H1 (cell line): ENCODE data around the gene SHISA6. TPM values are rescaled to one million over a fixed set of nuclear protein-coding genes. Genes with fewer than 3 reads are reported as not detected.

Source experiments
- CTCF ChIA-PET: fragments of 300-600 bp; sonication (Branson Sonifier 250); formaldehyde crosslinking; loops from one replicate; lab custom pipeline; 2021; ENCODE audit not compliant: partially characterized antibody; lab: Charles Lee
- POLR2A ChIA-PET: fragments of 300-600 bp; sonication (Branson Sonifier 250); formaldehyde crosslinking; loops from one replicate; lab custom pipeline; 2021; ENCODE audit warnings: inconsistent platforms; ENCODE audit not compliant: partially characterized antibody; lab: Charles Lee
- DNase-seq, 2 experiments: peaks; one replicate each; pipeline versions ENCODE4 v3.0.0 to v3.0.0-alpha.2; 2010 to 2022; ENCODE audit warnings: low spot score in 2 of 2, low read depth in 1 of 2, mixed read lengths in 1 of 2
- FAIRE-seq: peaks from 2 replicates; lab custom pipeline; 2011; peaks lifted over from hg19 to GRCh38; lab: Jason Lieb, UNC
- H2AFZ ChIP-seq: 2 replicates; pipeline ENCODE4 v1.8.1; 2012; ENCODE audit warnings: low read length, inconsistent platforms
- H2AK5ac ChIP-seq: 2 replicates; pipeline ENCODE4 v1.6.1; 2013; ENCODE audit warnings: low read depth, low read length
- H2BK120ac ChIP-seq: replicated peaks from 2 replicates; pipeline ENCODE3; 2013; ENCODE audit warnings: low read depth, low read length, inconsistent platforms
- H2BK12ac ChIP-seq: 2 replicates; pipeline ENCODE4 v1.6.1; 2013; ENCODE audit warnings: low read depth, low read length
- H2BK15ac ChIP-seq: 2 replicates; pipeline ENCODE4 v1.6.1; 2013; ENCODE audit warnings: low read length
- H2BK20ac ChIP-seq: 2 replicates; pipeline ENCODE4 v1.6.1; 2013; ENCODE audit warnings: low read length
- H2BK5ac ChIP-seq: 2 replicates; pipeline ENCODE4 v1.6.1; 2013; ENCODE audit warnings: low read depth, low read length
- H3K14ac ChIP-seq: 2 replicates; pipeline ENCODE4 v1.6.1; 2013; ENCODE audit warnings: inconsistent platforms; ENCODE audit not compliant: insufficient read length
- H3K18ac ChIP-seq: 2 replicates; pipeline ENCODE4 v1.6.1; 2013; ENCODE audit warnings: low read length; ENCODE audit errors: extremely low read depth
- H3K23ac ChIP-seq: 2 replicates; pipeline ENCODE4 v1.6.1; 2013; ENCODE audit warnings: inconsistent platforms; ENCODE audit not compliant: insufficient read length
- H3K23me2 ChIP-seq: 2 replicates; pipeline ENCODE4 v1.6.1; 2013; ENCODE audit warnings: low read depth, low read length
- H3K27ac ChIP-seq: 2 replicates; pipeline ENCODE4 v1.6.1; 2011; ENCODE audit warnings: low read depth, low read length, inconsistent platforms
- H3K27me3 ChIP-seq, 4 experiments: replicated peaks in 1 of 4; 1 replicate in 1 of 4; 2 replicates in 3 of 4; pipeline versions ENCODE4 v1.6.1 to v1.8.1; 2011 to 2013; ENCODE audit warnings: low read length in 3 of 4, mild to moderate bottlenecking in 3 of 4, inconsistent platforms in 2 of 4, mixed read lengths in 2 of 4, moderate library complexity in 1 of 4; ENCODE audit not compliant: control insufficient read depth in 3 of 4, insufficient read depth in 3 of 4; ENCODE audit errors: extremely low read depth in 1 of 4
- H3K36me3 ChIP-seq, 4 experiments: 2 replicates each; pipeline versions ENCODE4 v1.6.1 to v1.8.1; 2011 to 2013; ENCODE audit warnings: mild to moderate bottlenecking in 4 of 4, low read length in 3 of 4, moderate library complexity in 2 of 4, control low read depth in 1 of 4, inconsistent platforms in 1 of 4; ENCODE audit not compliant: insufficient read depth in 4 of 4, control insufficient read depth in 2 of 4
- H3K4ac ChIP-seq: replicated peaks from 2 replicates; pipeline ENCODE3; 2013; ENCODE audit warnings: low read length, low read depth, mixed read lengths, inconsistent platforms; ENCODE audit not compliant: insufficient read length
- H3K4me1 ChIP-seq, 4 experiments: replicated peaks in 1 of 4; 1 replicate in 1 of 4; 2 replicates in 3 of 4; pipeline versions ENCODE4 v1.6.1 to v1.8.1; 2011 to 2013; ENCODE audit warnings: low read length in 3 of 4, inconsistent platforms in 2 of 4, mixed read lengths in 1 of 4; ENCODE audit not compliant: insufficient read depth in 4 of 4, control insufficient read depth in 3 of 4
- H3K4me2 ChIP-seq, 2 experiments: 2 replicates each; pipeline versions ENCODE4 v1.6.1 to v1.8.1; 2011 to 2013; ENCODE audit warnings: low read depth in 2 of 2, low read length in 2 of 2, control low read depth in 1 of 2, inconsistent platforms in 1 of 2, mild to moderate bottlenecking in 1 of 2; ENCODE audit not compliant: insufficient read depth in 1 of 2
- H3K4me3 ChIP-seq, 4 experiments: fragments of 200-600, 300-600 bp in 1 of 4; sonication (generic), shearing (Covaris generic), sonication (Bioruptor Twin) in 1 of 4; 2 replicates each; pipeline versions ENCODE4 v1.5.1 to v1.8.1; 2011 to 2016; ENCODE audit warnings: low read length in 4 of 4, low read depth in 3 of 4, control low read depth in 2 of 4, inconsistent platforms in 2 of 4, mild to moderate bottlenecking in 2 of 4, mixed read lengths in 1 of 4, moderate library complexity in 1 of 4; ENCODE audit not compliant: insufficient read depth in 2 of 4; ENCODE audit errors: extremely low read depth in 1 of 4
- H3K56ac ChIP-seq: replicated peaks from 2 replicates; pipeline ENCODE3; 2013; ENCODE audit warnings: low read depth, mild to moderate bottlenecking, mixed read lengths, low read length, inconsistent platforms; ENCODE audit not compliant: insufficient read length
- H3K79me1 ChIP-seq: 2 replicates; pipeline ENCODE4 v1.6.1; 2013; ENCODE audit warnings: low read depth, low read length, control low read depth
- H3K79me2 ChIP-seq, 2 experiments: 2 replicates each; pipeline versions ENCODE4 v1.6.1 to v1.8.1; 2012 to 2013; ENCODE audit warnings: low read length in 2 of 2, mild to moderate bottlenecking in 2 of 2, inconsistent platforms in 1 of 2; ENCODE audit not compliant: insufficient read depth in 2 of 2, control insufficient read depth in 1 of 2
- H3K9ac ChIP-seq, 4 experiments: replicated peaks in 1 of 4; 1 replicate in 1 of 4; 2 replicates in 3 of 4; pipeline versions ENCODE4 v1.6.1 to v1.8.1; 2011 to 2013; ENCODE audit warnings: low read depth in 3 of 4, low read length in 3 of 4, control low read depth in 2 of 4, mild to moderate bottlenecking in 2 of 4, moderate library complexity in 2 of 4, inconsistent platforms in 1 of 4; ENCODE audit errors: extremely low read depth in 1 of 4
- H3K9me3 ChIP-seq, 2 experiments: 2 replicates each; pipeline versions ENCODE4 v1.6.1 to v1.8.1; 2012 to 2013; ENCODE audit warnings: mild to moderate bottlenecking in 2 of 2, moderate library complexity in 2 of 2, control low read depth in 1 of 2, inconsistent platforms in 1 of 2, low read depth in 1 of 2, low read length in 1 of 2, mixed read lengths in 1 of 2; ENCODE audit not compliant: insufficient read depth in 2 of 2
- H4K20me1 ChIP-seq, 2 experiments: replicated peaks in 1 of 2; 2 replicates each; pipeline versions ENCODE3 to v1.8.1; 2011 to 2013; ENCODE audit warnings: inconsistent platforms in 2 of 2, low read length in 2 of 2, mild to moderate bottlenecking in 1 of 2; ENCODE audit not compliant: insufficient read depth in 2 of 2, control insufficient read depth in 1 of 2
- H4K5ac ChIP-seq: 2 replicates; pipeline ENCODE4 v1.6.1; 2013; ENCODE audit warnings: low read length, low read depth, mixed read lengths, inconsistent platforms; ENCODE audit not compliant: insufficient read length
- H4K8ac ChIP-seq: 2 replicates; pipeline ENCODE4 v1.8.0; 2013; ENCODE audit warnings: mild to moderate bottlenecking, moderate library complexity, low read length, inconsistent platforms; ENCODE audit not compliant: insufficient read depth; ENCODE audit errors: extremely low read depth
- H4K91ac ChIP-seq: replicated peaks from 2 replicates; pipeline ENCODE3; 2013; ENCODE audit warnings: low read length, mixed read lengths, inconsistent platforms; ENCODE audit not compliant: insufficient read length
- BRCA1 ChIP-seq: IDR thresholded peaks from 2 replicates; pipeline ENCODE4 v1.6.1; 2012; ENCODE audit warnings: low read depth, low read length, improper control_type of control experiment
- CHD2 ChIP-seq: IDR thresholded peaks from 2 replicates; pipeline ENCODE4 v1.6.1; 2012; ENCODE audit warnings: low read length, improper control_type of control experiment
- CTBP2 ChIP-seq: IDR thresholded peaks from 2 replicates; pipeline ENCODE4 v1.7.0; 2011; ENCODE audit warnings: borderline replicate concordance, mild to moderate bottlenecking, moderate library complexity, mixed read lengths, low read length; ENCODE audit not compliant: insufficient read depth, insufficient read length
- HDAC2 ChIP-seq, 2 experiments: fragments of 300-600 bp in 1 of 2; sonication (generic) in 1 of 2; IDR thresholded peaks; 2 replicates each; pipeline ENCODE4 v1.6.1; 2011 to 2012; ENCODE audit warnings: low read depth in 2 of 2, low read length in 2 of 2, mild to moderate bottlenecking in 2 of 2, moderate library complexity in 2 of 2, borderline replicate concordance in 1 of 2, inconsistent platforms in 1 of 2
- NANOG ChIP-seq: IDR thresholded peaks from 2 replicates; pipeline ENCODE4 v1.6.1; 2011; ENCODE audit warnings: low read length, low read depth, mild to moderate bottlenecking, inconsistent platforms; ENCODE audit not compliant: insufficient read depth, poor library complexity, severe bottlenecking
- NRF1 ChIP-seq: IDR thresholded peaks from 2 replicates; pipeline ENCODE4 v1.6.1; 2011; ENCODE audit warnings: mild to moderate bottlenecking, low read depth, low read length, improper control_type of control experiment
- POLR2AphosphoS5 ChIP-seq: IDR thresholded peaks from 2 replicates; pipeline ENCODE4 v1.6.1; 2011; ENCODE audit warnings: low read depth, low read length
- RBBP5 ChIP-seq: IDR thresholded peaks from 2 replicates; pipeline ENCODE4 v1.7.1; 2012; ENCODE audit warnings: low read depth, mild to moderate bottlenecking, inconsistent platforms, low read length, moderate library complexity, borderline replicate concordance
- SP2 ChIP-seq: IDR thresholded peaks from 2 replicates; pipeline ENCODE4 v1.6.1; 2012; ENCODE audit warnings: mild to moderate bottlenecking, low read length, inconsistent platforms
- SP4 ChIP-seq: IDR thresholded peaks from 2 replicates; pipeline ENCODE4 v1.6.1; 2012; ENCODE audit warnings: low read length, inconsistent platforms
- SRF ChIP-seq: IDR thresholded peaks from 2 replicates; pipeline ENCODE4 v1.6.1; 2011; ENCODE audit warnings: mild to moderate bottlenecking, low read depth, low read length, moderate library complexity
- ZNF274 ChIP-seq: IDR thresholded peaks from 2 replicates; pipeline ENCODE4 v1.7.0; 2012; ENCODE audit warnings: low read length, borderline replicate concordance; ENCODE audit errors: extremely low read depth
- WGBS, 2 experiments: shearing (Covaris generic) in 1 of 2; methylation state at CpG; one replicate each; pipeline versions ENCODE4 v1.1.6 to v1.1.7; 2013 to 2015; ENCODE audit warnings: low lambda C conversion rate in 2 of 2, mixed read lengths in 2 of 2, inconsistent platforms in 1 of 2, low coverage in 1 of 2, missing lambda C conversion rate in 1 of 2; ENCODE audit not compliant: insufficient replicate concordance in 2 of 2, insufficient coverage in 1 of 2, insufficient read length in 1 of 2; ENCODE audit errors: extremely low coverage in 1 of 2, missing lambda C conversion rate in 1 of 2; 5-methylcytosine and 5-hydroxymethylcytosine counted together
- polyA plus RNA-seq, 7 experiments: library from polyadenylated mRNA; depleted of rRNA in 3 of 7; stranded (reverse) in 5 of 7; unstranded in 2 of 7; fragments of >200 nt in 5 of 7; fragments of 200-250 nt in 2 of 7; gene quantifications; 1 replicate in 5 of 7; 2 replicates in 1 of 7; 4 replicates in 1 of 7; pipeline versions ENCODE4 v1.2.1 to v1.2.3, GENCODE V29; 2011 to 2013; ENCODE audit warnings: missing spikeins in 2 of 7, mixed read lengths in 2 of 7
- total RNA-seq: library from RNA; stranded (reverse); fragmentation: NEBNext Ultra II Directional; extraction: Animal tissue kit (Norgen Biotek cat#: 25700); gene quantifications from 2 replicates; pipeline ENCODE4 v1.2.1, GENCODE V29; 2021

The SHISA6 gene
- total and polyA plus RNA-seq, 2 of the 8 experiments (the other 6 are each of a cell fraction or from before 2014, with no cell fraction given), result 2.9 to 4.8 TPM

DNA sequence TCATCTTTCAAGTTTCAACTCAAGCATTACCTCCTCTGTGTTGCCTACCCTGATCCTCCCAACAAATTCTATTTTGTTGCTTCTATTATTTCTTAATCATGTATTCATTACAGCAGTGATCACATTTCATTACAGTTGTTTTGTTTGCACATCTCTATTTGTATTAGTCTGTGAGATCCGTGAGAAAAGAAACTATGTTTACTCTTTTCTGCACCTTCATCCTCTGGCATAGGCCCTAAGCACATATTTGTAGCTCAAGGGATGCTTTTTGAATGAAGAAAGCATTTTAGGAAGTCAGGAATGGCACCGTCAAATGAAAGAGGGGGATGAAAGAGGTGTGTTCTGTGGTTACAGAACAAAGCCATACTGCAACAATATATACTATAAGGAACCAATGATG lies 110.5 kb downstream of the SHISA6 start:
- Histone ChIP-seq H3K9me3 (no peaks in the 10 kb centered on the region), H4K91ac (no peak overlapping the region), H3K79me1 (no peaks in the 10 kb centered on the region), H3K4me1 (no peaks in the 10 kb centered on the region), H3K9ac (no peak overlapping the region), H3K56ac (no peak overlapping the region), H3K14ac (no peak overlapping the region), H3K4me3 (no peak overlapping the region), H2BK20ac (no peak overlapping the region), H4K20me1 (no peaks in the 10 kb centered on the region), H2BK15ac (no peak overlapping the region), H3K27ac (no peak overlapping the region), H3K4me2 (no peak overlapping the region), H2BK5ac (no peak overlapping the region), H2AK5ac (no peak overlapping the region), H2AFZ (no peak overlapping the region), H2BK12ac (no peak overlapping the region), H3K36me3 (no peaks in the 10 kb centered on the region), H4K5ac (no peak overlapping the region), H4K8ac (no peak overlapping the region), H2BK120ac (no peak overlapping the region), H3K79me2 (no peaks in the 10 kb centered on the region)
- CTCF ChIA-PET, result no interaction called here
- no peak for FAIRE-seq
- no peak for TF ChIP-seq CTBP2
- TF ChIP-seq POLR2AphosphoS5, result no peak
- no peak for TF ChIP-seq ZNF274
- no peak for TF ChIP-seq BRCA1
- no peak for TF ChIP-seq SP2
- TF ChIP-seq NANOG, result no peak
- TF ChIP-seq SP4, result no peak
- no peak for TF ChIP-seq SRF
- TF ChIP-seq NRF1, result no peak
- TF ChIP-seq CHD2, result no peak
- TF ChIP-seq RBBP5, result no peak
- TF ChIP-seq HDAC2 (IDR thresholded peaks at IDR 0.05; ENCODE audit: borderline replicate concordance in 1 of 2, low read depth in 2 of 2, low read length in 2 of 2), result no peak
- TF ChIP-seq, all 59 proteins: peak for 0
- Histone ChIP-seq H3K4ac (no peak overlapping the region), H3K23ac (no peak overlapping the region), H3K23me2 (no peaks in the 10 kb centered on the region), H3K18ac (no peak overlapping the region), H3K27me3 (no peaks in the 10 kb centered on the region)
- POLR2A ChIA-PET, result no interaction called here
- 83% methylated on average over 2 of the region's 2 CpGs; no CpG with 5 or more reads in 1 of the 2 experiments for WGBS, 2 experiments
- DNase-seq, result no peak
